Measurements from ENCODE around the gene OR9A2. TPM values are rescaled to one million over a fixed set of nuclear protein-coding genes. Genes with fewer than 3 reads are reported as not detected.
"Not testable (repeated sequence)": the region's sequence is repeated elsewhere in the genome, so short reads cannot be mapped to it uniquely, and the experiment has no call there.

OR9A2 gene
- total and polyA plus RNA-seq, 2 experiments from 2014 or later = 0.60 TPM; not detected in 1

- no peaks in the 10 kb centered on the region for H3K27me3 ChIP-seq
- no peak overlapping the region for H3K27ac ChIP-seq
- TF ChIP-seq, protein P1, sequence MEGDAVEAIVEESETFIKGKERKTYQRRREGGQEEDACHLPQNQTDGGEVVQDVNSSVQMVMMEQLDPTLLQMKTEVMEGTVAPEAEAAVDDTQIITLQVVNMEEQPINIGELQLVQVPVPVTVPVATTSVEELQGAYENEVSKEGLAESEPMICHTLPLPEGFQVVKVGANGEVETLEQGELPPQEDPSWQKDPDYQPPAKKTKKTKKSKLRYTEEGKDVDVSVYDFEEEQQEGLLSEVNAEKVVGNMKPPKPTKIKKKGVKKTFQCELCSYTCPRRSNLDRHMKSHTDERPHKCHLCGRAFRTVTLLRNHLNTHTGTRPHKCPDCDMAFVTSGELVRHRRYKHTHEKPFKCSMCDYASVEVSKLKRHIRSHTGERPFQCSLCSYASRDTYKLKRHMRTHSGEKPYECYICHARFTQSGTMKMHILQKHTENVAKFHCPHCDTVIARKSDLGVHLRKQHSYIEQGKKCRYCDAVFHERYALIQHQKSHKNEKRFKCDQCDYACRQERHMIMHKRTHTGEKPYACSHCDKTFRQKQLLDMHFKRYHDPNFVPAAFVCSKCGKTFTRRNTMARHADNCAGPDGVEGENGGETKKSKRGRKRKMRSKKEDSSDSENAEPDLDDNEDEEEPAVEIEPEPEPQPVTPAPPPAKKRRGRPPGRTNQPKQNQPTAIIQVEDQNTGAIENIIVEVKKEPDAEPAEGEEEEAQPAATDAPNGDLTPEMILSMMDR (IDR thresholded peaks at IDR 0.05; ENCODE audit: low read depth, low read length) = no peak
- H3K4me3 ChIP-seq = no peak overlapping the region
- no peaks in the 10 kb centered on the region for H3K9me3 ChIP-seq (ENCODE audit: low read depth)
- no peaks in the 10 kb centered on the region for H3K36me3 ChIP-seq
- H3K4me1 ChIP-seq (ENCODE audit: low read depth) = no peaks in the 10 kb centered on the region
- DNase-seq (ENCODE audit: low read depth in 1 of 2, low spot score in 1 of 2) = peak in 1 of 2 donors; percentile 22
These were observed 34.5 kb downstream of the OR9A2 start for GRCh38 chr7:142992427-142992826.

DNA sequence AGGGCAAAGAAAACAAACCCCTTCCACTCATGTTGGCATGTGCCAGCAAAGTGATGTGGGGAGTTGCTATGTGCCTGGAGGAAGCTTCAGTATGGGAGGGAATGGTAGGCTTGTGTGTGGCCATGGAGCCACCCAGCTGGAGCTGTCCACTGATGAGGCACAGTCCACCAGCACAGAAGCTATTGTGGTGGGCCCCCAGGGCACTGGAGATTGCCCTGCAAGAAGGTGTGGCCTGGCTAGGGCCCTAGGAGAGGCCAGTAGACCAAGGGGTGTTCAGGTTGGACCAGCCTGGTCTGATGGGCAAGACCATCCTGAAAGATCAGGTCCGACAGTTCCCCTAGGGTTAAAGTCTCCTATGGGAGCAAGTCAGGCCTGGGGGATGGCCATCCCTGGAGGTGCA, 42.6 kb downstream of the OR9A2 start:
- DNase-seq (ENCODE audit: low read depth in 1 of 2, low spot score in 1 of 2) = no peak
- no peak overlapping the region for H3K27ac ChIP-seq
- no peaks in the 10 kb centered on the region for H3K36me3 ChIP-seq
- no peaks in the 10 kb centered on the region for H3K27me3 ChIP-seq
- no peaks in the 10 kb centered on the region for H3K9me3 ChIP-seq (ENCODE audit: low read depth)
- TF ChIP-seq, protein P1 (IDR thresholded peaks at IDR 0.05; ENCODE audit: low read depth, low read length) = no peak
- H3K4me3 ChIP-seq = no peak overlapping the region
- no peaks in the 10 kb centered on the region for H3K4me1 ChIP-seq (ENCODE audit: low read depth)

DNA sequence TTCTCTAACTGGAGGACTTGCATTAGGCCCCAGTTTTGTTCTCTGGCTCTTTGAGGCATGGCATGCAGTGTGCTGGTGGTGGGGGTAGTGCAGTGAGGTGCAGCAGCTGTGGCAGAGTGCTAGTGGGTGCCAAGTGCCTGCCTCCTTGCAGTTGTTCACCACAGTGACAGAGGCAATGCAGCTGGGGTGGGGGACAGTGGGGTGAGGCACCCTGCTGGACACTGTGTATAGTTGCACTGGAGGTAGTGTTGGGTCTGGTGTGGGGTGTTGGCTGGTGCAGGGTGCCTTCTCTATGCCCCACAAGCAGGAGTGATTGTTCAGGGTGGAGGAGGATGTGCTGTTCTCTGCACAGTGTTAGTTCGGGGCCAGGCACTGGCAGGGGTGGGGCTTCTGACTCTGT, 43.1 kb downstream of the OR9A2 start:
- no peaks in the 10 kb centered on the region for H3K36me3 ChIP-seq
- DNase-seq (ENCODE audit: low read depth in 1 of 2, low spot score in 1 of 2) = no peak
- no peaks in the 10 kb centered on the region for H3K27me3 ChIP-seq

DNA sequence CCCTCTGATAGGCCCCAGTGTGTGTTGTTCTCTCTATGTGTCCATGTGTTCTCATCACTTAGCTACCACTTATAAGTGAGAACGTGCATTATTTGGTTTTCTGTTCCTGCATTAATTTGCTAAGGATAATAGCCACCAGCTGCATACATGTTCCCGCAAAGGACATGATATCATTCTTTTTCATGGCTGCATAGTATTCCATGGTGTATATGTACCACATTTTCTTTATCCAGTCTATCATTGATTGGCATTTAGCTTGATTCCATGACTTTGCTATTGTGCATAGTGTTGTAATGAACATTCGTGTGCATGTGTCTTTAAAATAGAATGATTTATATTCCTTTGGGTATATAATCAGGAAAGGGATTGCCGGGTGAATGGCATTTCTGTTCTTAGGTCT, 48.5 kb downstream of the OR9A2 start:
- DNase-seq (ENCODE audit: low read depth in 1 of 2, low spot score in 1 of 2); H3K36me3 ChIP-seq; H3K27me3 ChIP-seq; H3K4me3 ChIP-seq; H3K27ac ChIP-seq; H3K4me1 ChIP-seq (ENCODE audit: low read depth); H3K9me3 ChIP-seq (ENCODE audit: low read depth): not testable (repeated sequence)

More for the DNA sequence above, 43.1 kb downstream of the OR9A2 start:
- Histone ChIP-seq H3K9me3 (ENCODE audit: low read depth) (no peaks in the 10 kb centered on the region), H3K27ac (no peak overlapping the region), H3K4me1 (ENCODE audit: low read depth) (no peaks in the 10 kb centered on the region), H3K4me3 (no peak overlapping the region)
- TF ChIP-seq, protein P1 (IDR thresholded peaks at IDR 0.05; ENCODE audit: low read depth, low read length) = no peak

Other genes starting within 250 kb of the OR9A2 start
- gene EPHB6, start 172.1 kb downstream of the OR9A2 start, total RNA-seq = 11.2 and 27.7 TPM in 2 replicates
- gene EPHB6, start 172.1 kb downstream of the OR9A2 start, polyA plus RNA-seq = 15.7 and 25.4 TPM in 2 replicates
- gene TRPV6, start 141.4 kb downstream of the OR9A2 start, total RNA-seq = 0.11 and 1.9 TPM in 2 replicates
- not detected in 2 replicates for gene TRPV6, start 141.4 kb downstream of the OR9A2 start, polyA plus RNA-seq
- not detected in 2 replicates for gene TRPV5, start 93.4 kb downstream of the OR9A2 start, total RNA-seq
- gene TRPV5, start 93.4 kb downstream of the OR9A2 start, polyA plus RNA-seq = 0.09 TPM in 1 of 2 replicates, not detected in the other
- not detected in 2 replicates for gene LLCFC1, start 87.6 kb downstream of the OR9A2 start, total RNA-seq
- 0.47 TPM in 1 of 2 replicates, not detected in the other for gene LLCFC1, start 87.6 kb downstream of the OR9A2 start, polyA plus RNA-seq
- gene KEL, start 64.8 kb downstream of the OR9A2 start, total RNA-seq = 6.3 and 9.3 TPM in 2 replicates
- gene KEL, start 64.8 kb downstream of the OR9A2 start, polyA plus RNA-seq = 12.6 and 15.5 TPM in 2 replicates
- not detected in 2 replicates for gene OR6V1, start 25.2 kb upstream of the OR9A2 start, total RNA-seq
- not detected in 2 replicates for gene OR6V1, start 25.2 kb upstream of the OR9A2 start, polyA plus RNA-seq
- gene PIP, start 104.9 kb upstream of the OR9A2 start, total RNA-seq = not detected in 2 replicates
- not detected in 2 replicates for gene PIP, start 104.9 kb upstream of the OR9A2 start, polyA plus RNA-seq
- gene TAS2R39, start 156.3 kb upstream of the OR9A2 start, total RNA-seq = not detected in 2 replicates
- gene TAS2R39, start 156.3 kb upstream of the OR9A2 start, polyA plus RNA-seq = 0.75 TPM in 1 of 2 replicates, not detected in the other
- gene TAS2R40, start 194.9 kb upstream of the OR9A2 start, total RNA-seq = not detected in 2 replicates
- gene TAS2R40, start 194.9 kb upstream of the OR9A2 start, polyA plus RNA-seq = not detected in 2 replicates
- gene GSTK1, start 236.3 kb upstream of the OR9A2 start, total RNA-seq = 218 and 221 TPM in 2 replicates
- gene GSTK1, start 236.3 kb upstream of the OR9A2 start, polyA plus RNA-seq = 230 and 248 TPM in 2 replicates

All from cardiac muscle cell (in vitro differentiated cells and primary cell).